ENCODE results near the gene FBXO5.

Gene FBXO5

DNA sequence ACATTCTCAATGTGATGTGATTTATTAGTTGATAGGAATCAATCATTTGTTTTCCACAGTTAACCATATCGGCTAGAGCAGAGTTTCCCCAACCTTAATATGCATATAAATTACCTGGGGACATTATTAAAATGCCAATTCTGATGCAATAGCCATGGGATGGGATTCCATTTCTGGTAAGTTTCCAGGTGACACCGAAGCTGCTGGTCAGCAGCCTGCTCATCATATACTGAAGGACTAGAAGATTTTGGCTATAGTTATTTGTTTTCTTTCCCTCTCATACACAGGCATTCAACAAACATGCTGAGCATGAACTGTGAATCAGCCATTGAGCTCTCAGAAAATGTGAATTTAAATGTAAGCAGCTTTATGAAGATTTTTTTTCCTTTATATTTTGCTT is 35.8 kb downstream of the FBXO5 start:
- TF ChIP-seq, protein P1, sequence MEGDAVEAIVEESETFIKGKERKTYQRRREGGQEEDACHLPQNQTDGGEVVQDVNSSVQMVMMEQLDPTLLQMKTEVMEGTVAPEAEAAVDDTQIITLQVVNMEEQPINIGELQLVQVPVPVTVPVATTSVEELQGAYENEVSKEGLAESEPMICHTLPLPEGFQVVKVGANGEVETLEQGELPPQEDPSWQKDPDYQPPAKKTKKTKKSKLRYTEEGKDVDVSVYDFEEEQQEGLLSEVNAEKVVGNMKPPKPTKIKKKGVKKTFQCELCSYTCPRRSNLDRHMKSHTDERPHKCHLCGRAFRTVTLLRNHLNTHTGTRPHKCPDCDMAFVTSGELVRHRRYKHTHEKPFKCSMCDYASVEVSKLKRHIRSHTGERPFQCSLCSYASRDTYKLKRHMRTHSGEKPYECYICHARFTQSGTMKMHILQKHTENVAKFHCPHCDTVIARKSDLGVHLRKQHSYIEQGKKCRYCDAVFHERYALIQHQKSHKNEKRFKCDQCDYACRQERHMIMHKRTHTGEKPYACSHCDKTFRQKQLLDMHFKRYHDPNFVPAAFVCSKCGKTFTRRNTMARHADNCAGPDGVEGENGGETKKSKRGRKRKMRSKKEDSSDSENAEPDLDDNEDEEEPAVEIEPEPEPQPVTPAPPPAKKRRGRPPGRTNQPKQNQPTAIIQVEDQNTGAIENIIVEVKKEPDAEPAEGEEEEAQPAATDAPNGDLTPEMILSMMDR (IDR thresholded peaks at IDR 0.05): no peak
- no peak for TF ChIP-seq ZFX (IDR thresholded peaks at IDR 0.05; ENCODE audit: borderline replicate concordance)

DNA sequence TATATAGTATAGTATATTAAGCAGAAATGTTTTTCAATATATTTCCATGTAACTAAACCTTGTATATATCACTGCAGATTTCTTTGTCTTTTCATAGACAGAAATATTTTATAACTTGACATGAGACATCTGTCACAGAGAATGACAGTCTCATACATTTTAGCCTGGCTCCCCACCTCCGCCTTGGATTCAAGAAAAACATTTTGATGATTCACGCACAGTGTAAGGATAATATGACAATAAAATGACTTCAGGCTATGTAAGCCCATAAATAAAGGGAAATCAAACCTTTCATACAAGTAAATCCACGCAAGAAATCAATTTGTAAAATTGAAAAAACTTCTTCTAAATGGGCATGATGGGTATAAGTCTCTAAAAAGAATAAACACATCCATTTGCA is 36.4 kb downstream of the FBXO5 start:
- TF ChIP-seq, protein P1 (IDR thresholded peaks at IDR 0.05): no peak
- no peak for TF ChIP-seq ZFX (IDR thresholded peaks at IDR 0.05; ENCODE audit: borderline replicate concordance)
- H3K27ac ChIP-seq: no peak overlapping the region

More for the DNA sequence above, 35.8 kb downstream of the FBXO5 start:
- no peak overlapping the region for H3K27ac ChIP-seq

DNA sequence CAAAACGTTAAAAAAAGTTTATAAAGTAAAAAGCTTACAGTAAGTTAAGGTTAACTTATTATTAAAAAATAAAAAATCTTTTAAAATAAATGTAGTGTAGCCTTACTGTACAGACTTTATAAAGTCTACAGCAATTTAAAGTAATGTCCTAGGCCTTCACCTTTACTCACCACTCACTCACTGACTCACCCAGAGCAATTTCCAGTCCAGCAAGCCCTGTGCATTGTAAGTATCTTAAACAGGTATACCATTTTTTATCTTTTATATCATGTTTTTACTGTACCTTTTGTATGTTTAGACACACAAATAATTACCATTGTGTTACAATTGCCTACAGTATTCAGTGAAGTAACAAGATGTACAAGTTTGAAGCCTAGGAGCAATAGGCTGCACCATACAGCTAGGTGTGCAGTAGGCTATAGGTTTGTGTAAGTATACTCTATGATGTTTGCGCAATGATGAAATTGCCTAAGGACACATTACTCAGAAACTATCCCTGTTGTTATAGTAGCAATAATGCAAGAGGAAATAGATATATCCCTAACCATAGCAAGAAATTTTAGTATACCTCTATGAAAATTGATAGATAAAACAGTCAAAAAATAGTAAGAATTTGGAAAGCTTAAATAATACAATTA is 39.5 kb downstream of the FBXO5 start:
- no peak overlapping the region for H3K27ac ChIP-seq

DNA sequence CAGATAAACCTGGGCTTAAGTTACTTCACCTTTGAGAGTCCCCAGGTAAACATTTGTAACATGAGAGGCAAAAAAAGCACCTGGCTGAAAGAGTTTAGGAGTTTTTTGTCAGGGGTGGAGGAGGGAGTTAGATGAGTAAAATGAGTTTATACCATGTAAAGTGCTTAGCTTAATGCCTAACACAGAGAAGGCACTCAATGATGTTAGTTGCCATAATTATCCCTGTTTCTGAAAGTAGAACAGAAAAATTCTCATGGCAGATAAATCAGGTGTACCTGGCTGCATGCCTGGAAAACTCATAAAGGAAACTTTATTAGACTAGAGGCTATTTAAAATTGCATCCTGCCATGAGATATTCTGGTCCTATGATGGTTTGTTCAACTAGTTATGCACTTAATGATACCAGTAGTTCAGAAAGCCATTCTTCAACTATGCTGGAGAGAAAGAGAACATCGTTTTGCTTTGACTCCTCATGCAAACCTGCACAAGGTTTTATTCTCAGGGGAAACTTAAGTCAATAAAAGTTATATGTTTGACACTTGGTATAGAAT is 40.4 kb downstream of the FBXO5 start:
- TF ChIP-seq, protein P1 (IDR thresholded peaks at IDR 0.05): no peak
- no peak for TF ChIP-seq ZFX (IDR thresholded peaks at IDR 0.05; ENCODE audit: borderline replicate concordance)
- H3K27ac ChIP-seq: no peak overlapping the region

More for the DNA sequence above, 39.5 kb downstream of the FBXO5 start:
- TF ChIP-seq, protein P1 (IDR thresholded peaks at IDR 0.05): no peak
- TF ChIP-seq ZFX (IDR thresholded peaks at IDR 0.05; ENCODE audit: borderline replicate concordance): no peak

DNA sequence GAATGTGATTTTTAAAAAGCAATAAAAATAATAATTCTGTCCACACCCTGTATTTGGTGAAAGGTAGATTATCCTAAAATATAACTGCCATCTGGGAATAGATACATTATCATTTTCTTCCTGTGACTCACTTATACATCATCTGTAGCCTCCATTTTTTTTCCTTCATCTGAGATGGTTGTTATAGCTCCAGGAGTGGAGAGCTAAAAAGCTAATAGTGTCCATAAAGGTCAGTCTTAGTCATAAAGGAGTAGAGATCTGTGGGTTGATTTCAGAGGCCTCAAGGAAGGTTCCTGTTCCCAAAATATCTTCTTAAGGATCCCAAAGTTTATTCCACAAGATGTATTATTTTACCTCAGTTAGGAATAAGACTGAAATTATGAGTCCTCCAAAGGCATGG is 41.1 kb downstream of the FBXO5 start:
- TF ChIP-seq, protein P1 (IDR thresholded peaks at IDR 0.05): no peak
- TF ChIP-seq ZFX (IDR thresholded peaks at IDR 0.05; ENCODE audit: borderline replicate concordance): no peak

DNA sequence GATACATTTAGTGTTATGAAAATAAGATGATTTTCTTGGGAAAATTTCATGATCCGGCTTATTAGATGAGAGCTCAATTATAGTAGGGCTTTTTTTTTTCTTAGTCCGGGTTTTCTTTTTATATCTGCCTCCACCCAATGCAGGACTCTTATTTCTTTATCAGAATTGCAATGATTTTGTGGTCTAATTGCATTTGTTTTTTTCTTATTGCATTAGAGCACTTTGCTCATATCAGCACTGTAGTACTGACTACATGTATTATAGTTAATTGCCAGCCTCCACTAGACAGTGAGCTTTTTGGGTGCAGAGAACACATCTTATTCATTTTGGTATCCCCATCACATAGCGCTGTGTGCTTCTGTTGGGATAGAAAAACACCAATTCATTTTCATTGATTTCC is 50.0 kb downstream of the FBXO5 start:
- TF ChIP-seq ZFX (IDR thresholded peaks at IDR 0.05; ENCODE audit: borderline replicate concordance): no peak
- TF ChIP-seq, protein P1 (IDR thresholded peaks at IDR 0.05): no peak
- no peak overlapping the region for H3K27ac ChIP-seq

More for the DNA sequence above, 41.1 kb downstream of the FBXO5 start:
- H3K27ac ChIP-seq: no peak overlapping the region

DNA sequence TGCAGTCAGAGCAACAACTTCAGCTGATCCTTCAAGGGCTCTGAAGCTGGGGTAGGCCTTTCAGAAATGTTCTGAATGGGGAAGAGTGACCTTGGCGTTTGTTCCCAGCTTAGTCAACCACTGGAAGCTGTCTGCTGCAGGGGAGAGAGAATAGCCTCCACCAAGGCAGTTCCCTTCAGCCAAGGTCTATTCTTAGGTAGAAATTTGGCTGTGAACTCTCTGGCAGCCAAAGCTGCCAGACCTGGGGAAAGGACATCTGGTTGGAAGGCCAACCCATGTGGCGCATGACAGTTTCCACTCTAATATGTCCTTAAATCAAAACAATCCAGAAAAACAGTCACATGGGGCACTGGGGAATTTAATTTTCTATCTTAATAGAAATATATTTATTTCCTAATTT is 60.1 kb downstream of the FBXO5 start:
- TF ChIP-seq, protein P1 (IDR thresholded peaks at IDR 0.05): no peak
- TF ChIP-seq ZFX (IDR thresholded peaks at IDR 0.05; ENCODE audit: borderline replicate concordance): no peak
- no peak overlapping the region for H3K27ac ChIP-seq
